ENCODE measurements around the gene ACOT12.
"Not testable (repeated sequence)": the region's sequence is repeated elsewhere in the genome, so short reads cannot be mapped to it uniquely, and the experiment has no call there.

The ACOT12 gene

GRCh38 chr5:81417052-81417451, 23.1 kb upstream of the ACOT12 start:
- Histone ChIP-seq H3K9me3 (ENCODE audit: low read length) (no peaks in the 10 kb centered on the region), H3K27me3 (ENCODE audit: insufficient read depth, low read length) (no peaks in the 10 kb centered on the region), H3K4me1 (ENCODE audit: insufficient read depth, low read length) (peaks cover 19% of the 10 kb centered on the region), H3K36me3 (ENCODE audit: insufficient read depth, low read length) (peaks cover 43% of the 10 kb centered on the region), H2AFZ (ENCODE audit: low read depth, low read length) (no peak overlapping the region), H3K4me3 (ENCODE audit: low read length) (no peak overlapping the region)

DNA sequence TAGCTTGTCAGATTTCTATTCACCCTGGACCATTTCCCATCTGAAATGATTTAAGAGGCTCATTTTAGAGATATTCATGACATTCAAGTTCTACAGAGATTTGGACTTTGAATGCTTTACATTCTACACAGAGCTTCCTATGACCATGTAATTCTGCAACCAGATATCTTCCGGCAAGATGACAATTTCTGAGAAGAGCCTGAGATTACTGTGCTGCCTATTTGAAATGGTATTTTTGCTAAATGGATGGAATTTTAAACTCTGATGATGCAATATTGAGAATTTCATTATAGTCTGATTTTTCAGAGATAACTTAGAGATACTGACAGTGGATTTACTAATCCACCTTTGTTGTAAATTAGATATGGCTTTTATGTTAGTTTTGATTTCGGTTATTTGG, 16.0 kb upstream of the ACOT12 start:
- Histone ChIP-seq H3K4me1 (ENCODE audit: insufficient read depth, low read length) (peaks cover 20% of the 10 kb centered on the region), H3K9me3 (ENCODE audit: low read length) (no peaks in the 10 kb centered on the region), H3K27me3 (ENCODE audit: insufficient read depth, low read length) (no peaks in the 10 kb centered on the region), H3K36me3 (ENCODE audit: insufficient read depth, low read length) (peaks cover 8% of the 10 kb centered on the region), H2AFZ (ENCODE audit: low read depth, low read length) (no peak overlapping the region), H3K4me3 (ENCODE audit: low read length) (no peak overlapping the region)

DNA sequence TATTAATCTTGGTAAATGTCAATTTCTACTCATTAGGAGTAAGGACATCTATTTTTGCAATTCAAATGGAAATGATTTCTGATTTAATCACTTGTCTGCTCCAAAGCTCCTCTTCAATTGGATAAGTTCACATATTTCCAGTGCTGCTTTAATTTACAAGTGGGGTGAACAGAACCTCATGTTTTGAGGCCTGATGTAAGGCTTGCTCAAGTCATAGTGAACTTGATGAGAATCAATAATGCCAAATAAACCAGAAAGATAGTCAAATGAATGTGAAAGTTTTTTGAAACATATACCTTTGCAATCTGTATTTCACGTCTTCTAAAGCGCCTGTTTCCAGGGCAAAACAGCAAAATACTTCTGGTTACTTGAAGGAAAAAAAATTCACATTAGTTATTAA, 15.4 kb upstream of the ACOT12 start:
- H3K36me3 ChIP-seq (ENCODE audit: insufficient read depth, low read length) = peaks cover 4% of the 10 kb centered on the region
- no peak overlapping the region for H3K4me3 ChIP-seq (ENCODE audit: low read length)
- H2AFZ ChIP-seq (ENCODE audit: low read depth, low read length) = no peak overlapping the region
- H3K9me3 ChIP-seq (ENCODE audit: low read length) = no peaks in the 10 kb centered on the region
- peaks cover 20% of the 10 kb centered on the region for H3K4me1 ChIP-seq (ENCODE audit: insufficient read depth, low read length)
- H3K27me3 ChIP-seq (ENCODE audit: insufficient read depth, low read length) = no peaks in the 10 kb centered on the region

DNA sequence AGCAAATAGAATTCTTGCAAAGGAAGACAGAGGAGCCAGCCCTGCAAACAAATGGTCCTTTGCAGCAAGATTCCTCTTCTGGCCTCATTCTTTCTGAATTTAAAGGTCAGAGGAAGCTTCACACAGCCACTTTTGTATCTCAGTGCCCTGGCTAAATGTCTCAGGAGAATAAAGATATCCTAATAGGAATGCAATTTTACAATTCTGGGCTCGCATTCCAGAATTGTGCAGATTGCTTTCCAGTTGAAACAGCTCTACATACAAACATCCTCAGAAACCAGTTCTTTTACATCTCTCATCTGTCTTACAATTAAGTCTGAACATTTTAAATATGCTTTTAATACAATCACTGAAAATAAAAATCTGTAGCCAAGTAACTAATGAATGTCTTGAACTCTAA, 14.6 kb upstream of the ACOT12 start:
- H3K27me3 ChIP-seq (ENCODE audit: insufficient read depth, low read length) = no peaks in the 10 kb centered on the region
- H3K4me3 ChIP-seq (ENCODE audit: low read length) = no peak overlapping the region
- no peak overlapping the region for H2AFZ ChIP-seq (ENCODE audit: low read depth, low read length)
- no peaks in the 10 kb centered on the region for H3K36me3 ChIP-seq (ENCODE audit: insufficient read depth, low read length)
- peaks cover 20% of the 10 kb centered on the region for H3K4me1 ChIP-seq (ENCODE audit: insufficient read depth, low read length)
- no peaks in the 10 kb centered on the region for H3K9me3 ChIP-seq (ENCODE audit: low read length)

- not testable (repeated sequence) for H3K9me3 ChIP-seq (ENCODE audit: low read length); H3K27me3 ChIP-seq (ENCODE audit: insufficient read depth, low read length); H2AFZ ChIP-seq (ENCODE audit: low read depth, low read length); H3K36me3 ChIP-seq (ENCODE audit: insufficient read depth, low read length); H3K4me3 ChIP-seq (ENCODE audit: low read length)
- peaks cover 20% of the 10 kb centered on the region for H3K4me1 ChIP-seq (ENCODE audit: insufficient read depth, low read length)
Observed at GRCh38 chr5:81407811-81408210, 13.9 kb upstream of the ACOT12 start.

DNA sequence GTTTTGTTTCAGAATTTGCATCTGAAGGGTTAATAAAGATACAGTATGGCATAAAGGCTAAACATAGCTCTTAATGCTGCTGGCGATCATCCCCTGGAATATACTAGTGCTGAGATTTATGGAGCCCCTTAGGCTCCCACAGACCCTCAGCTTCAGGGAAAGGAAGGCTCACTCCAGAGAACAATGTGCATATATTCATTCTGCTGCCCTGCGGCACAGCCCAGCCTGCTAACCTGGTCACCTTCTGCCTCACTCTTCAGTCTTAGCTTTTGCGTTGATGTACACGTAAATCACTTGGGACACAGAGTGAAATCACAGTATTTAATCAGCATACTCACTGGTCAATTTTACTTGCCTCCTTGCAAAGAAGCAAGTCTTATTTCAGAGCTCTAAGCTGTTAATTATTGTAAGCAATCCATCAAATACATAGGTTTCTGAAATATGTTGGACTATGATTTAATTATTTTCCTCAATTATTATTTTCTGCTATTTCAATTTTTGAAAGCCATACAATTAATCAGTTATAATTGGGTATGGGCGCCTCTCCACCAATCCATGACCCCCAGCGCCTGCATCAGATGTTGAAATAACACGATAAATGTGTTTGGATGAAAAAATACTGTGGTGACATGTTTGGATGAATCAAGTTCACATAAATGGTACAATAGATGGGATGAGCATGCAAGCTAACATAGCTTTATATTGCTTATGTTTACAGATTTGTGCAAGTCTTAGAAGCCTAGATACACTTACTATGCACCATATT, 11.4 kb upstream of the ACOT12 start:
- H3K4me3 ChIP-seq (ENCODE audit: low read length) = no peak overlapping the region
- no peaks in the 10 kb centered on the region for H3K27me3 ChIP-seq (ENCODE audit: insufficient read depth, low read length)
- H3K9me3 ChIP-seq (ENCODE audit: low read length) = no peaks in the 10 kb centered on the region
- no peaks in the 10 kb centered on the region for H3K36me3 ChIP-seq (ENCODE audit: insufficient read depth, low read length)
- H3K4me1 ChIP-seq (ENCODE audit: insufficient read depth, low read length) = peaks cover 20% of the 10 kb centered on the region
- H2AFZ ChIP-seq (ENCODE audit: low read depth, low read length) = no peak overlapping the region

- Histone ChIP-seq H3K9me3 (ENCODE audit: low read length) (no peaks in the 10 kb centered on the region), H3K4me1 (ENCODE audit: insufficient read depth, low read length) (no peaks in the 10 kb centered on the region), H3K4me3 (ENCODE audit: low read length) (no peak overlapping the region), H2AFZ (ENCODE audit: low read depth, low read length) (no peak overlapping the region), H3K36me3 (ENCODE audit: insufficient read depth, low read length) (no peaks in the 10 kb centered on the region), H3K27me3 (ENCODE audit: insufficient read depth, low read length) (no peaks in the 10 kb centered on the region)
Observed at GRCh38 chr5:81402192-81402930, 8.4 kb upstream of the ACOT12 start.

DNA sequence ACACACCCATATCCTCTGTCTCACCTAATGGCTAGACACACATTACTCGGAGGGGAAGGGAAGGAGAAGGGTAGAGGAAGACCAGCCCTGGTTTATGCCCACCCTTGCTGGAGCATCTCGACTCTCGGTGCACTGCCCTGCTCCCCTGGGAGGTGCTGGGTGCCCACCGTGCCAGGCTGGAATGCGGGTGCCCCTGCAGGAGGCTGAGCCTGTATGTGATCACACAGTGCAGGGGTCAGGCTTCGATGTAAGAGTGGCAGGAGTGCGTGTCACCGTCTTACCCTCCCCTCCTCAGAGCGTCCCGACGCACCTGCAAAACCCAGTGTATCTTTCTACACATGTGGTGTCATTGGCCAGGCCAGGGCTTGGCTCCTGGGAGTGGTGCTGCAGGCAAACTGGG, 7.3 kb upstream of the ACOT12 start:
- Histone ChIP-seq H2AFZ (ENCODE audit: low read depth, low read length) (no peak overlapping the region), H3K9me3 (ENCODE audit: low read length) (no peaks in the 10 kb centered on the region), H3K4me3 (ENCODE audit: low read length) (no peak overlapping the region), H3K27me3 (ENCODE audit: insufficient read depth, low read length) (no peaks in the 10 kb centered on the region), H3K4me1 (ENCODE audit: insufficient read depth, low read length) (no peaks in the 10 kb centered on the region), H3K36me3 (ENCODE audit: insufficient read depth, low read length) (no peaks in the 10 kb centered on the region)

- H3K4me3 ChIP-seq (ENCODE audit: low read length) = no peak overlapping the region
- H3K36me3 ChIP-seq (ENCODE audit: insufficient read depth, low read length) = no peaks in the 10 kb centered on the region
- H3K4me1 ChIP-seq (ENCODE audit: insufficient read depth, low read length) = no peaks in the 10 kb centered on the region
- no peak overlapping the region for H2AFZ ChIP-seq (ENCODE audit: low read depth, low read length)
- H3K27me3 ChIP-seq (ENCODE audit: insufficient read depth, low read length) = no peaks in the 10 kb centered on the region
- no peaks in the 10 kb centered on the region for H3K9me3 ChIP-seq (ENCODE audit: low read length)
Observed at GRCh38 chr5:81400375-81400774, 6.4 kb upstream of the ACOT12 start.

DNA sequence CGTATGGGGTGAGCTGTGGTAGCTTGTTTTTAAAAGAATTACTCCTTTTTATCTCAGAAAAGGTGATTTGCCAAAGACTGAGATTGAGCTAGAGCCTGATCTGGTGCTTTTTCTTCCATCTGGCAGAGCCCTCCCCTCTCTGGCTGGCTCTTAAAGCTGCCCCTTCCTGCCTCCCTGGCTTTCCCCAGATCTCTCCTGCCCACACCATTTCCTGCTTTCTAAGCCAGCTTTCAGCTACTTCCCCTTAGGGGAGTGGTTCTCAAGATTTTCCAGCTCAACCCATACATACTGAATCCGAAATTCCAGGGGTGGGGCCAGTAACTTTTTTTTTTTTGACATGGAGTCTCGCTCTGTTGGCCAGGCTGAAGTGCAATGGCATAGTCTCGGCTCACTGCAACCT, 4.8 kb upstream of the ACOT12 start:
- Histone ChIP-seq H2AFZ (ENCODE audit: low read depth, low read length) (no peak overlapping the region), H3K36me3 (ENCODE audit: insufficient read depth, low read length) (no peaks in the 10 kb centered on the region)

GRCh38 chr5:81397176-81397575, 3.2 kb upstream of the ACOT12 start:
- Histone ChIP-seq H3K27me3 (ENCODE audit: insufficient read depth, low read length) (no peaks in the 10 kb centered on the region), H3K36me3 (ENCODE audit: insufficient read depth, low read length) (no peaks in the 10 kb centered on the region), H3K4me1 (ENCODE audit: insufficient read depth, low read length) (peaks cover 2% of the 10 kb centered on the region), H2AFZ (ENCODE audit: low read depth, low read length) (no peak overlapping the region), H3K4me3 (ENCODE audit: low read length) (no peak overlapping the region), H3K9me3 (ENCODE audit: low read length) (no peaks in the 10 kb centered on the region)

More for the DNA sequence above, 4.8 kb upstream of the ACOT12 start:
- Histone ChIP-seq H3K27me3 (ENCODE audit: insufficient read depth, low read length) (no peaks in the 10 kb centered on the region), H3K4me1 (ENCODE audit: insufficient read depth, low read length) (no peaks in the 10 kb centered on the region), H3K9me3 (ENCODE audit: low read length) (no peaks in the 10 kb centered on the region), H3K4me3 (ENCODE audit: low read length) (no peak overlapping the region)

- Histone ChIP-seq H3K27me3 (ENCODE audit: insufficient read depth, low read length) (no peaks in the 10 kb centered on the region), H2AFZ (ENCODE audit: low read depth, low read length) (no peak overlapping the region), H3K4me1 (ENCODE audit: insufficient read depth, low read length) (peaks cover 2% of the 10 kb centered on the region), H3K36me3 (ENCODE audit: insufficient read depth, low read length) (no peaks in the 10 kb centered on the region), H3K9me3 (ENCODE audit: low read length) (no peaks in the 10 kb centered on the region), H3K4me3 (ENCODE audit: low read length) (no peak overlapping the region)
Observed at GRCh38 chr5:81395262-81395661, 1.3 kb upstream of the ACOT12 start.

DNA sequence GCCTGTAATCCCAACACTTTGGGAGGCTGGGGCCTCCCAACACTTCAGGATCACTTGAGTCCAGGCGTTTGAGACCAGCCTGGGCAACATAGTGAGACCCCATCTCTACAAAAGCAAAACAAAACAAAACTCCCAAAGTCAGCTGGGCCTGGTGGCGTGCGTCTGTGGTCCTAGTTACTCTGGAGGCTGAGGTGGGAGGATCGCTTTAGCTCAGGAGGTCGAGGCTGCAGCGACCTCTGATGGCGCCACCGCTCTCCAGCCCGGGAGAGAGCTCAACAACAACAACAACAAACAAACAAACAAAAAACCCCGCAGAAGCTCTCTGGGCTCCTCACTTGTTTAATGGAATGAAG, 528 bp downstream of the ACOT12 start:
- Histone ChIP-seq H3K4me3 (ENCODE audit: low read length) (no peak overlapping the region), H2AFZ (ENCODE audit: low read depth, low read length) (no peak overlapping the region), H3K27me3 (ENCODE audit: insufficient read depth, low read length) (no peaks in the 10 kb centered on the region), H3K36me3 (ENCODE audit: insufficient read depth, low read length) (no peaks in the 10 kb centered on the region), H3K4me1 (ENCODE audit: insufficient read depth, low read length) (peaks cover 2% of the 10 kb centered on the region), H3K9me3 (ENCODE audit: low read length) (no peaks in the 10 kb centered on the region)
